GM12878 (cell line): ENCODE measurements around the gene THADA.

Source experiments
- BRCA1 ChIP-seq: IDR thresholded peaks from 2 replicates; pipeline ENCODE4 v1.6.1; 2011; ENCODE audit warnings: low read depth, low read length, improper control_type of control experiment
- CHD4 ChIP-seq: fragments of 200-600 bp; sonication (generic); IDR thresholded peaks from 2 replicates; pipeline ENCODE4 v1.6.1; 2016; ENCODE audit warnings: mild to moderate bottlenecking
- TF ChIP-seq, protein P1 (sequence below), 3 experiments: IDR thresholded peaks in 2 of 3; conservative IDR thresholded peaks in 1 of 3; 2 replicates each; pipeline ENCODE4 v1.5.1; 2011; ENCODE audit warnings: low read depth in 3 of 3, low read length in 3 of 3, mild to moderate bottlenecking in 3 of 3, control low read depth in 2 of 3, moderate library complexity in 2 of 3, inconsistent platforms in 1 of 3, mixed read lengths in 1 of 3; ENCODE audit not compliant: control insufficient read depth in 2 of 3, insufficient read depth in 1 of 3; ENCODE audit errors: extremely low read depth in 1 of 3

DNA sequence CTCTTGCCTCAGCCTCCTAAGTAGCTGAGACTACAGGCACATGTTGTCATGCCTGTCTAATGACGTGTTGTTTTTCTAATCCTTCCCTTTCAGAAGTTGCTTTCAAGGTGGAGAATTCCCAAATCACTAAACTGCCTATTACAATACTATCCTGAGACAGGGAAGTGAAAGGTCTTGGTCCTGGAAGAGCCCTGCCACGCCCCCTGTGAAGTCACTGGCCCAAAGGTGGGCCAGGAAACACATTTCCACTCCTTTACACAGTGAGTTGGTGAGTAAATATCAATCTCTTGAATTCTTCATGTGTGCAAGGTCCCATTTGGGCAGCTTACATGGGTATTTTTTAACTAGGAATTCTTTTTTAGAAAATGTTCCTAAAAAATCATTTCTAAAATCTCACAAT lies 150.1 kb downstream of the THADA start:
- no peak for TF ChIP-seq CHD4
- TF ChIP-seq, protein P1, sequence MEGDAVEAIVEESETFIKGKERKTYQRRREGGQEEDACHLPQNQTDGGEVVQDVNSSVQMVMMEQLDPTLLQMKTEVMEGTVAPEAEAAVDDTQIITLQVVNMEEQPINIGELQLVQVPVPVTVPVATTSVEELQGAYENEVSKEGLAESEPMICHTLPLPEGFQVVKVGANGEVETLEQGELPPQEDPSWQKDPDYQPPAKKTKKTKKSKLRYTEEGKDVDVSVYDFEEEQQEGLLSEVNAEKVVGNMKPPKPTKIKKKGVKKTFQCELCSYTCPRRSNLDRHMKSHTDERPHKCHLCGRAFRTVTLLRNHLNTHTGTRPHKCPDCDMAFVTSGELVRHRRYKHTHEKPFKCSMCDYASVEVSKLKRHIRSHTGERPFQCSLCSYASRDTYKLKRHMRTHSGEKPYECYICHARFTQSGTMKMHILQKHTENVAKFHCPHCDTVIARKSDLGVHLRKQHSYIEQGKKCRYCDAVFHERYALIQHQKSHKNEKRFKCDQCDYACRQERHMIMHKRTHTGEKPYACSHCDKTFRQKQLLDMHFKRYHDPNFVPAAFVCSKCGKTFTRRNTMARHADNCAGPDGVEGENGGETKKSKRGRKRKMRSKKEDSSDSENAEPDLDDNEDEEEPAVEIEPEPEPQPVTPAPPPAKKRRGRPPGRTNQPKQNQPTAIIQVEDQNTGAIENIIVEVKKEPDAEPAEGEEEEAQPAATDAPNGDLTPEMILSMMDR (IDR thresholded peaks at IDR 0.05 in 2 of 3, conservative IDR thresholded peaks at IDR 0.05 in 1 of 3; ENCODE audit: control insufficient read depth in 2 of 3, extremely low read depth in 1 of 3, insufficient read depth in 1 of 3, low read depth in 3 of 3, low read length in 3 of 3), result no peak
- TF ChIP-seq BRCA1, result no peak
